ENCODE results near the gene LYRM4. TPM values are rescaled to one million over a fixed set of nuclear protein-coding genes. Genes with fewer than 3 reads are reported as not detected.
A peak's percentile ranks its signal among the peaks of the same experiment; 100 is the strongest.

The LYRM4 gene
- total RNA-seq, 1 donor from 2014 or later, result 19.2 TPM

DNA sequence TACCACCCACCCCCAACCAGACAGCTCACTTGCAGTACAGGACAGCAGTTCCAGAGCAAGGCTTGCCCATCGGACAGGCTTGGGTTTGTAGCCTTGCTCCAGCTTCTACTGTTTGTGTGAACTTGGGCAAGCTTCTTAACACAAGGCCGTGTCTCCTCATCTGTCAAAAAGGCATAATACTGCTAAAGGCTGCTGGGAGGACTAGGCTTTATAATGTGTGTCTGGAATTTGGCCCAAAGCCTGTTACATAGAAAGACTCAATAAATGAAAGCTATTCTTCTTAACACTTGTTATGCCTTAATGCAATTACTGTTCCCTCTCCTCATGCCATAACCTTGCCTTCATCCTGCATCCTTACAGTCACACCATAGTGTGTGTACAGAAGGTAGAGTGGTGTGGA, 43.4 kb downstream of the LYRM4 start:
- TF ChIP-seq, protein P1, sequence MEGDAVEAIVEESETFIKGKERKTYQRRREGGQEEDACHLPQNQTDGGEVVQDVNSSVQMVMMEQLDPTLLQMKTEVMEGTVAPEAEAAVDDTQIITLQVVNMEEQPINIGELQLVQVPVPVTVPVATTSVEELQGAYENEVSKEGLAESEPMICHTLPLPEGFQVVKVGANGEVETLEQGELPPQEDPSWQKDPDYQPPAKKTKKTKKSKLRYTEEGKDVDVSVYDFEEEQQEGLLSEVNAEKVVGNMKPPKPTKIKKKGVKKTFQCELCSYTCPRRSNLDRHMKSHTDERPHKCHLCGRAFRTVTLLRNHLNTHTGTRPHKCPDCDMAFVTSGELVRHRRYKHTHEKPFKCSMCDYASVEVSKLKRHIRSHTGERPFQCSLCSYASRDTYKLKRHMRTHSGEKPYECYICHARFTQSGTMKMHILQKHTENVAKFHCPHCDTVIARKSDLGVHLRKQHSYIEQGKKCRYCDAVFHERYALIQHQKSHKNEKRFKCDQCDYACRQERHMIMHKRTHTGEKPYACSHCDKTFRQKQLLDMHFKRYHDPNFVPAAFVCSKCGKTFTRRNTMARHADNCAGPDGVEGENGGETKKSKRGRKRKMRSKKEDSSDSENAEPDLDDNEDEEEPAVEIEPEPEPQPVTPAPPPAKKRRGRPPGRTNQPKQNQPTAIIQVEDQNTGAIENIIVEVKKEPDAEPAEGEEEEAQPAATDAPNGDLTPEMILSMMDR (IDR thresholded peaks at IDR 0.05), result no peak
- intact Hi-C loops (cut with DNase I), result no loop called here
- no peaks in the 10 kb centered on the region for H3K4me1 ChIP-seq

DNA sequence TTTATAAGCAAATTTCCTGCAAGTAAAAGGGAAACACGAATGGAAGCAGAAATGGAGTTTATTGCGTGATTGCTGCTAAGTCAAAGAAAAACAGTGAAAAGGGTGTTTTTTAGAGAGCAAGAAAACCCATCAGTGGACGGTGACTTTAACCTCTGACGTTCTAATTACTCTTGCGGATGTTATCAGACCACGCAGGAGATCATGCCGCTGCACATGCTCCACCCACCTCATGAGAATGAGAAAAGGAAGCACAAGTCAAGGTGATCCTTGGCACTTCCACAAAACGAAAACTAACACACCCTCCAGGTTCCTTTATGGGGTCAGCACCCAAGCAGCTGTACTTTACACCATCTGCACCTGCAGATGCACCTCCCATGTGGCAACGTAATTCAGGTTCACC, 45.0 kb downstream of the LYRM4 start:
- H3K27ac ChIP-seq, result no peak overlapping the region
- H3K4me3 ChIP-seq, result no peak overlapping the region
- no peaks in the 10 kb centered on the region for H3K4me1 ChIP-seq
- no peak for TF ChIP-seq POLR2A (IDR thresholded peaks at IDR 0.05)
- TF ChIP-seq POLR2AphosphoS5 (IDR thresholded peaks at IDR 0.05; ENCODE audit: insufficient read depth in 1 of 2, low read depth in 1 of 2), result no peak
- TF ChIP-seq, protein P1 (IDR thresholded peaks at IDR 0.05), result no peak
- no peak for DNase-seq (ENCODE audit: extremely low spot score in 2 of 2)
- no peaks in the 10 kb centered on the region for H3K27me3 ChIP-seq
- peaks cover 0 to 17% of the 10 kb centered on the region in 2 donors for H3K36me3 ChIP-seq
- H3K9me3 ChIP-seq, result no peaks in the 10 kb centered on the region
- intact Hi-C loops (cut with DNase I), result no loop called here

More for the DNA sequence above, 43.4 kb downstream of the LYRM4 start:
- Histone ChIP-seq H3K4me3 (no peak overlapping the region), H3K27me3 (no peaks in the 10 kb centered on the region), H3K36me3 (peaks cover 0 to 17% of the 10 kb centered on the region in 2 donors), H3K9me3 (no peaks in the 10 kb centered on the region), H3K27ac (no peak overlapping the region)
- DNase-seq (ENCODE audit: extremely low spot score in 2 of 2), result no peak

DNA sequence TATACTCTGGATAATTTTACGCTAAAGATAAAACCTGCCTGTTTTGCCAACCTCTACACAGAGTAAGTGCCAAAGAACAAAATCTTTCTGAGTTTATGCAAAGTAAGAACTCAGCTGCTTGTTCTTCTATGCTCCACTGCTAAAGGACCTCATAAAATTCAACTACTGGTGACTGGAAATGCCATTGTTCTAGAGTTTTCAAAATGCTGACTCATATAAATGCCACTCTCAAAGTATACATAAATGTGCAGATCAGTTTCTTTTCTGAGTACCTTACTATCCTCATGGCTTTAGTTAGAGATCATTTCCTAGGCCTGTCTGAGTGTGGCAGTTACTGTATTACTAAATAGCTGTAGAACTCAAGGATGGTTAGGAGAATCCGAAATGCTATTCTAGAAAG, 45.6 kb downstream of the LYRM4 start:
- intact Hi-C loops (cut with DNase I), result no loop called here
- H3K4me1 ChIP-seq, result no peaks in the 10 kb centered on the region

DNA sequence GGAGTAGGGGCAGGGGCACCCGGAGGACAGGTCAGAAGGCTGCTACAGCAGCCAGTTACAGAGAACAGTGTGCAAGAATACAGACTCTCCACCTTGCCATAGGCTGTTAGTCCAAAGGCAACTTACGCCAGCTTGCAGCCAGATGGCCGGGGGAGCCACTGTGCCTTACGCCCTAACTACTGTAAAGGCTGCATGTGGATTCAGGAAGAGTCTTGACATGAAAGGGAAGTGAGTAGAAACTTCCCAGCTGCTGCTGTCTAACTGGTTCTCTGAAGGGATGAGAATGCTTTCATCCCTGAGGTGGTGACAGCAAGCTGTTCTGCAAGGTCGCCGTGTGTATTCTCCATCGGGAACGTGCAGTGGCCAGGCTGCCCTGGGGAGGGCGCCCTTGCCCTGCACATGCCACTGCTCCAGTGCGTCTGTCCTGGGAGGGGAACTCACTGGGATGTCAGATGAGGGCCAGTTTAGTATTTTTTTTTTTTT, 46.1 kb downstream of the LYRM4 start:
- no peaks in the 10 kb centered on the region for H3K27me3 ChIP-seq
- H3K36me3 ChIP-seq, result peaks cover 0 to 17% of the 10 kb centered on the region in 2 donors
- TF ChIP-seq, protein P1 (IDR thresholded peaks at IDR 0.05), result peak in 1 of 3 experiments; percentile 13
- no peak for TF ChIP-seq POLR2AphosphoS5 (IDR thresholded peaks at IDR 0.05; ENCODE audit: insufficient read depth in 1 of 2, low read depth in 1 of 2)
- intact Hi-C loops (cut with DNase I), result no loop called here
- no peak overlapping the region for H3K4me3 ChIP-seq
- H3K4me1 ChIP-seq, result no peaks in the 10 kb centered on the region
- no peak overlapping the region for H3K27ac ChIP-seq
- no peak for DNase-seq (ENCODE audit: extremely low spot score in 2 of 2)
- H3K9me3 ChIP-seq, result no peaks in the 10 kb centered on the region

More for the DNA sequence above, 45.6 kb downstream of the LYRM4 start:
- Histone ChIP-seq H3K27me3 (no peaks in the 10 kb centered on the region), H3K9me3 (no peaks in the 10 kb centered on the region), H3K27ac (no peak overlapping the region), H3K4me3 (no peak overlapping the region), H3K36me3 (peaks cover 0 to 17% of the 10 kb centered on the region in 2 donors)
- no peak for DNase-seq (ENCODE audit: extremely low spot score in 2 of 2)
- TF ChIP-seq POLR2A (IDR thresholded peaks at IDR 0.05), result no peak
- TF ChIP-seq, protein P1 (IDR thresholded peaks at IDR 0.05), result no peak
- no peak for TF ChIP-seq POLR2AphosphoS5 (IDR thresholded peaks at IDR 0.05; ENCODE audit: insufficient read depth in 1 of 2, low read depth in 1 of 2)

DNA sequence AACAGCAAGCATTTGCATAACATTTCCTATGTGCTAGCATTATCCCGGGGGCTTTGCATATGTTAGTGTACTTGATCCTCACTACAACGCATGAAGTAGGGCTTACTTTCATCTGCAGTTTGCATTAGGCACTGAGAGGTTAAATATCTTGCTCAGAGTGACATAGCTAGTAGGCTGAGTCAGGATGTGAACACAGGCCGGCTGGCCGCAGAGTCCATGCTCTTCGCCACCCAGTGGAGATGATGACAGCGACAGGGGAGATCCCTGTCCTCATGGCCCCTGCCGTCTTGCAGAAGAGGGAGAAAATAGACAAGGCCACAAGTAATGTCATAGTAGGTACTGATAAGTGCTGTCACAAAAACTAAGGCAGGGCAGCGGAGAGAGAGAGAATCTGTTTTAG, 46.9 kb downstream of the LYRM4 start:
- H3K4me1 ChIP-seq, result peaks cover 3% of the 10 kb centered on the region
- H3K36me3 ChIP-seq, result peaks cover 0 to 17% of the 10 kb centered on the region in 2 donors
- H3K27ac ChIP-seq, result no peak overlapping the region
- intact Hi-C loops (cut with DNase I), result no loop called here
- TF ChIP-seq POLR2A (IDR thresholded peaks at IDR 0.05), result no peak
- TF ChIP-seq, protein P1 (IDR thresholded peaks at IDR 0.05), result no peak
- TF ChIP-seq POLR2AphosphoS5 (IDR thresholded peaks at IDR 0.05; ENCODE audit: insufficient read depth in 1 of 2, low read depth in 1 of 2), result no peak
- no peaks in the 10 kb centered on the region for H3K27me3 ChIP-seq
- H3K9me3 ChIP-seq, result no peaks in the 10 kb centered on the region
- H3K4me3 ChIP-seq, result no peak overlapping the region
- no peak for DNase-seq (ENCODE audit: extremely low spot score in 2 of 2)
